Measurements from ENCODE around the gene ATP6V1E1. TPM values are rescaled to one million over a fixed set of nuclear protein-coding genes. Genes with fewer than 3 reads are reported as not detected.

The ATP6V1E1 gene
- total RNA-seq, 4 donors from 2014 or later, result 88.6 to 132 (median 119) TPM

DNA sequence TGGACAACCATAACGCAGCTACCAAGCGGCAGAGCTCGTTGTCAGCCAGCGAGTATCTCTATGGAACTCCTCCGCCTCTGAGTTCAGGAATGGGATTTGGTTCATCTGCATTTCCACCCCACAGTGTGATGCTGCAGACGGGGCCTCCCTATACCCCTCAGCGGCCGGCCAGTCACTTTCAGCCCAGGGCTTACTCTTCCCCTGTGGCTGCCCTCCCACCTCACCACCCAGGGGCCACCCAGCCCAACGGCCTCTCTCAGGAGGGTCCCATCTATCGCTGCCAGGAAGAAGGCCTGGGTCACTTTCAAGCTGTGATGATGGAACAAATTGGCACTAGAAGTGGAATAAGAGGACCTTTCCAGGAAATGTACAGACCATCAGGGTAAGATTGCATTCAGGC is 79.4 kb downstream of the ATP6V1E1 start:
- no peak for DNase-seq
- Histone ChIP-seq H3K27ac (no peak overlapping the region), H3K4me1 (peaks cover 0 to 3% of the 10 kb centered on the region in 2 donors), H3K9me3 (no peaks in the 10 kb centered on the region), H3K4me3 (replicated peaks in 1 of 3) (no peak overlapping the region), H3K27me3 (no peaks in the 10 kb centered on the region), H3K36me3 (no peaks in the 10 kb centered on the region)
- TF ChIP-seq POLR2A (IDR thresholded peaks at IDR 0.05), result no peak
- TF ChIP-seq, protein P1, sequence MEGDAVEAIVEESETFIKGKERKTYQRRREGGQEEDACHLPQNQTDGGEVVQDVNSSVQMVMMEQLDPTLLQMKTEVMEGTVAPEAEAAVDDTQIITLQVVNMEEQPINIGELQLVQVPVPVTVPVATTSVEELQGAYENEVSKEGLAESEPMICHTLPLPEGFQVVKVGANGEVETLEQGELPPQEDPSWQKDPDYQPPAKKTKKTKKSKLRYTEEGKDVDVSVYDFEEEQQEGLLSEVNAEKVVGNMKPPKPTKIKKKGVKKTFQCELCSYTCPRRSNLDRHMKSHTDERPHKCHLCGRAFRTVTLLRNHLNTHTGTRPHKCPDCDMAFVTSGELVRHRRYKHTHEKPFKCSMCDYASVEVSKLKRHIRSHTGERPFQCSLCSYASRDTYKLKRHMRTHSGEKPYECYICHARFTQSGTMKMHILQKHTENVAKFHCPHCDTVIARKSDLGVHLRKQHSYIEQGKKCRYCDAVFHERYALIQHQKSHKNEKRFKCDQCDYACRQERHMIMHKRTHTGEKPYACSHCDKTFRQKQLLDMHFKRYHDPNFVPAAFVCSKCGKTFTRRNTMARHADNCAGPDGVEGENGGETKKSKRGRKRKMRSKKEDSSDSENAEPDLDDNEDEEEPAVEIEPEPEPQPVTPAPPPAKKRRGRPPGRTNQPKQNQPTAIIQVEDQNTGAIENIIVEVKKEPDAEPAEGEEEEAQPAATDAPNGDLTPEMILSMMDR (IDR thresholded peaks at IDR 0.05), result no peak
- 91 to 97% methylated on average over 10 of the region's 10 CpGs for WGBS, 2 donors
- intact Hi-C loops (cut with DNase I), result no loop called here

DNA sequence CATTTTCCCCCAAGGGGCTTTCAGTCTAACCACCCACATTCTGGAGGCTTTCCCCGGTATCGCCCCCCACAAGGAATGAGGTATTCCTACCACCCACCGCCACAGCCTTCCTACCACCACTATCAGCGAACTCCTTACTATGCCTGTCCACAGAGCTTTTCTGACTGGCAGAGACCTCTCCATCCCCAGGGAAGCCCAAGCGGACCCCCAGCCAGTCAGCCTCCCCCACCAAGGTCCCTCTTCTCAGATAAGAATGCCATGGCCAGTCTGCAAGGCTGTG is 79.9 kb downstream of the ATP6V1E1 start:
- no peak overlapping the region for H3K27ac ChIP-seq
- DNase-seq, result no peak
- H3K4me1 ChIP-seq, result peaks cover 0 to 3% of the 10 kb centered on the region in 2 donors
- H3K36me3 ChIP-seq, result no peaks in the 10 kb centered on the region
- no peak overlapping the region for H3K4me3 ChIP-seq (replicated peaks in 1 of 3)
- H3K9me3 ChIP-seq, result no peaks in the 10 kb centered on the region
- 96 to 98% methylated on average over 5 of the region's 5 CpGs for WGBS, 2 donors
- no peak for TF ChIP-seq POLR2A (IDR thresholded peaks at IDR 0.05)
- TF ChIP-seq, protein P1 (IDR thresholded peaks at IDR 0.05), result no peak
- H3K27me3 ChIP-seq, result no peaks in the 10 kb centered on the region
- intact Hi-C loops (cut with DNase I), result no loop called here

DNA sequence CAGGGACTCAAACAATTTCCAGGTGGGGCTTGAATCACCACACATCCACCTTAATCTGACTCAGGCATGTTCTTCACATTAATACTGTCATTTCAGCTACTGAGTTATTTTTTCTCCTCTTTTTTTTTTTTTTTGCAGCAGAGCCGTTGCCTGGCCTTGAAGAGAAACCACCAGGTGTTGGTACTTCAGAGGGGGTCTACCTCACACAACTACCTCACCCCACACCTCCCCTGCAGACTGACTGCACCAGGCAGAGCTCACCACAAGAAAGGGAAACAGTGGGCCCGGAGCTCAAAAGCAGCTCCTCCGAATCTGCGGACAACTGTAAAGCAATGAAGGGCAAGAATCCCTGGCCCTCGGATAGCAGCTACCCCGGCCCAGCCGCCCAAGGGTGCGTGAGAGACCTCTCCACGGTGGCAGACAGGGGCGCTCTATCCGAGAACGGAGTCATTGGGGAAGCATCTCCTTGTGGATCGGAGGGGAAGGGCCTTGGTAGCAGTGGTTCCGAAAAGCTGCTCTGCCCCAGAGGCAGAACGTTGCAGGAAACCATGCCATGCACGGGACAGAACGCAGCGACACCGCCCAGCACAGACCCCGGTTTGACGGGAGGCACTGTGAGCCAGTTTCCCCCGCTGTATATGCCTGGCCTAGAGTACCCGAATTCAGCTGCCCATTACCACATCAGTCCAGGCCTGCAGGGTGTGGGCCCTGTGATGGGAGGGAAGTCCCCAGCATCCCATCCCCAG is 80.4 kb downstream of the ATP6V1E1 start:
- WGBS, 2 donors, result 95 to 98% methylated on average over 22 to 23 of the region's 23 CpGs
- Histone ChIP-seq H3K36me3 (no peaks in the 10 kb centered on the region), H3K27ac (no peak overlapping the region), H3K4me3 (replicated peaks in 1 of 3) (no peak overlapping the region), H3K27me3 (no peaks in the 10 kb centered on the region), H3K9me3 (no peaks in the 10 kb centered on the region), H3K4me1 (peaks cover 0 to 3% of the 10 kb centered on the region in 2 donors)
- no peak for DNase-seq
- intact Hi-C loops (cut with DNase I), result no loop called here
- TF ChIP-seq, protein P1 (IDR thresholded peaks at IDR 0.05), result no peak
- TF ChIP-seq POLR2A (IDR thresholded peaks at IDR 0.05), result no peak

DNA sequence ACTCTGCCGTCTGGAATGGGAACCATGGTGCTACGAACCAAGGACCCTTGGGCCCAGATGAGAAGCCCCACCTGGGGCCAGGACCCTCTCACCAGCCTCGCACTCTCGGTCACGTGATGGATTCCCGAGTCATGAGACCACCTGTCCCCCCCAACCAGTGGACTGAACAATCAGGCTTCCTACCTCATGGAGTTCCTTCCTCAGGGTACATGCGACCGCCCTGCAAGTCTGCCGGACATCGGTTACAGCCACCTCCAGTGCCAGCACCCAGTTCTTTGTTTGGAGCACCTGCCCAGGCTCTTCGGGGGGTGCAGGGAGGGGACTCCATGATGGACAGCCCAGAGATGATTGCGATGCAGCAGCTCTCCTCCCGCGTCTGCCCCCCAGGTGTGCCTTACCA is 86.1 kb downstream of the ATP6V1E1 start:
- Histone ChIP-seq H3K4me1 (no peaks in the 10 kb centered on the region), H3K36me3 (no peaks in the 10 kb centered on the region), H3K4me3 (replicated peaks in 1 of 3) (no peak overlapping the region), H3K27me3 (no peaks in the 10 kb centered on the region), H3K27ac (no peak overlapping the region), H3K9me3 (no peaks in the 10 kb centered on the region)
- TF ChIP-seq POLR2A (IDR thresholded peaks at IDR 0.05), result no peak
- TF ChIP-seq, protein P1 (IDR thresholded peaks at IDR 0.05), result no peak
- no peak for DNase-seq
- 98% methylated on average over 10 to 12 of the region's 14 CpGs for WGBS, 2 donors
- intact Hi-C loops (cut with DNase I), result no loop called here

Other genes with a start within 250 kb of the ATP6V1E1 start
- gene SLC25A18, start 65.3 kb downstream of the ATP6V1E1 start, total RNA-seq, result 1 to 10 TPM in 2 of 4 donors, under 1 TPM in 2; 0.29 to 1.7 (median 0.84) TPM
- gene BCL2L13, start 10.0 kb upstream of the ATP6V1E1 start, total RNA-seq, result 100 to 1,000 TPM in 1 of 4 donors, 10 to 100 TPM in 3; 46.0 to 103 (median 72.2) TPM
- gene BID, start 145.7 kb upstream of the ATP6V1E1 start, total RNA-seq, result 10 to 100 TPM in 3 of 4 donors, 1 to 10 TPM in 1; 4.6 to 18.3 (median 14.9) TPM

All from thyroid gland (tissue), 4 donors.